GM19468 (cell line): ENCODE results near the gene UROC1.

Source experiments
- ATAC-seq: cut with Tn5 transposase; IDR thresholded peaks from one replicate; pipeline ENCODE4 v1.9.1; 2021; ENCODE audit warnings: mild to moderate bottlenecking, moderate library complexity, moderate number of reproducible peaks; ENCODE audit not compliant: unreplicated experiment; ENCODE audit errors: extremely low read depth

Gene UROC1

DNA sequence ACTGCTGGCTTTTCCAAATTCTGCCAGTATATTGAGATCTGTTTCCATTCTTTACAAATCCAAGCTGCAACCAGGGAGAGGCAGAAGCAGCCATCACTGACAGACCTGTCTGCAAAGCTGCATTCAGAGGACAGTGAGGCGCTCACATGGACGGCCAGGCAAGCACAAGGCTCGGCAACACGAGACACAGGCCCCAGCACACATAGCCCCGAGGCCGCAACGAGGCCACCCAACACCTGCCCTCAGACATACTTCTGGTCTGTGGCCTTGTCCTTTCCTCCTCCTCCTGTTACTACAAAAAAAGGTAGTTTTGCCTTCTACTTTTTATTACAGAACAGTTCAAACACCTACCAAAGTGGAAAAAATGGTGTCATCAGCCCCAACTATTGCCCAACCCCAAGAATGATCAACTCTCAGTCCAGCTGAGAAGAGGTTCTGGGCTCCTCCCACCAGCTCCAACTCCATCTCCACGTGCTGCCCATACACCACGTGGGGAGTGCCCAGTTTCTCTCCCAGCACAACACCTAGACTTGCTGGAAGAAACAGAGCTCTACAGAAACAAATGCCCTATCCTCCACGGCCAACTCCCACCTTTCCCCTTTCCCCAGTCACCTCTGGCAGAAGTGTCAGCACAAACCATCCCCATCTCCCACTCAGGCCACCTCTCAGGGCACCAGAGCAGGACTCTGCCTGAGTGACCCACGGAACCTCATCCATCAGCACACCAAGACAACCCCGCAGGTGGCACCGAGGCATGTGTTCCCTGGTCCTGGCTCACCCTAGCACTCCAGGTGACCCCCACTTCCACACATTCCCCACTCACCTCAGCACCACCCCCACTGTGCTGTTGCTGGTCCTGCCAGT, 49.3 kb downstream of the UROC1 start:
- no peak for ATAC-seq

DNA sequence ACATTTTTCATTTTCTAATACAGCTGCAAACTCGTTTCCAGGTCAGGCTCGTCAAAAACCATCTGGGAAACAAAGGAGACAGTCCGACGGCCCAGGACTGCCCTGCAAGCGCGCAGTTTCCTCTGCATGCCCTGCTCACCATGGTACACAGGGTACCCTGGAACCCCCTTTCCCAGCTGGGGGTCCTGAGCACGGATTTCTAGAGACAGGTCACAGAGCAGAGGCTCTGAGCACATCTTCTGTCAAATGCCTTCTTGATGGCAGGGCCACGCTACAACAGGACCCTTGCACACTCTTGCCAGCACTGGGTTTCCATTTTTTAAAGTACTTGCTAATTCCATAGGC, 50.0 kb downstream of the UROC1 start:
- ATAC-seq, result no peak

DNA sequence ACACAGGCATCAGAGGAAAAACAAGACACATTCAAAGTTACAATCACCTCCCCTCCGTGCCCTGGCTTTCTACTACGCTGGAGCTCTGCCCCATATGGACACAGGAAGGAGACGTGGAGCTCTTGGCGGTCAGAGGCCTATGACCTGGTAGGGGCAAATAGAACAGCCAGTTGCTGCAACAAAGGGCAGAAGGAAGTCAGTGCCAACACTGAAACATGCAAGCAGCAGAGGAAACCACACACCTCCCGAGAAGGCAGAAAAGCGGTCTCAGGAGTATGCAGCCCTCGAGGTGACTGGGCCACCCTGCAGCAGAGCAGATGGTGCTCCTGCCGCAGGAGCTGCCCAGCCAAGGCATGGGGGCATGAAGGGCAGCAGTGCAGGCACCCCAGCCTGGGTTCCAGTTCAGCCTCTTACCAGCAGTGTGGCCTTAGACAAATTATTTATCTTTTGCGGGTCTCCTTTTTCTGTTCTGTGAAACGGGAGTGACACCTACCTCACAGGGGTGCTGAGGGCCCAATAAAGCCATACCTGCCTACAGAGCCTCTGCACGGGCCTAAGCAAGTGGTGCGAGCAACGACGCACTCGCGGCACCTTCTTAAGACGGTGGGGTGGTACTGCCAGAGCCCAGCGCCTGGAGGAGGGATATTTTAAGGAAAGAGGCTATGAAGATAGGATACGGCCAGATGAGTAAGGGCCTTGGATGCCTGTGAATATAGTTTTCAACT, 50.5 kb downstream of the UROC1 start:
- ATAC-seq, result no peak

DNA sequence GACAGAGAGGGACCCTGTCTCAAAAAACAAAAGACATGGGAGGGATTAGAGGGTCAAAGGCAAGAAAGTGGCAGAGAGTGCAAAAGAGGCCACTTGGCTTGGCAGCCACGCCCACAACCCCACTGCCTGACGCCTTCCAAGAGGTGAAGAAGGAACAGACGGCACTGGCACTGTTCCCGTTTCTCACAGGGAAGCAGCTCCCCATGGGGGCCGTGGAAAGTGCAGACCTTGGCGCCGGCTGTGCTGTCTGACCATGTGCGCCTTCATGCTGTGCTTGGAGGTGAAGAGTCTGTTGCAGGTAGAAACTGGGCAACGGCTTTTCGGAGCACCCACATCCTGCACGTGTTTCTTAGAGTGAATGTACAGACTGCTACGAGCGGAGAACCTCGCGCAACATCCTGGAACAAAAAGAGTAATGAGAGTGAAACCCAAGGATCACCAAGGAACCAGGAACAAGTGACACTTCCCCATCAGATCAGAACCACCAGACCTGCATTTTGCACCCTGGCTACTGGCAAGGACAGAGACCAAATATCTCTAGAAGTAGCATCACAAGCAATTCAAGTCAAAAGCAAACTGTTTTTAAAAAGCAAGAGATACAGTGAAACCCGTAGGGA, 51.5 kb downstream of the UROC1 start:
- no peak for ATAC-seq

DNA sequence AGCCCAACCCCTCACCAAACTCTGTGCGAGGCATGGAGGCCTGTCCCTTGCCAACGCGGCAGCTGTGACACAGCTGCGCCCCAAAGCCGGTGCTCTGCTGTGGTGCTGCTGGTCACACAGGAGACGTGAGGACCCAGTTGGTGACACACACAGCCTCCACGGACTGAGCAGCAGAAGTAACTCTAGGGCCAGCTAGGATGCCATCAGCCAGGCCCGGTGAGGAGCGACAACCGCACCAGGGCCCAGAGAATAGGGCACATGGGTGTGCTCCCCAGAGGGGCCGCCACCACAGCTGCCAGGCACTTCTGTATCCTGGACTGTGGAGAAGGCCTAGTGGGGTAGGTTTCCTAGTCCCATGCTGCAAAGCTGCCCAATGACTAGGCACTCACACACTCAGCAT, 52.6 kb downstream of the UROC1 start:
- ATAC-seq, result no peak

DNA sequence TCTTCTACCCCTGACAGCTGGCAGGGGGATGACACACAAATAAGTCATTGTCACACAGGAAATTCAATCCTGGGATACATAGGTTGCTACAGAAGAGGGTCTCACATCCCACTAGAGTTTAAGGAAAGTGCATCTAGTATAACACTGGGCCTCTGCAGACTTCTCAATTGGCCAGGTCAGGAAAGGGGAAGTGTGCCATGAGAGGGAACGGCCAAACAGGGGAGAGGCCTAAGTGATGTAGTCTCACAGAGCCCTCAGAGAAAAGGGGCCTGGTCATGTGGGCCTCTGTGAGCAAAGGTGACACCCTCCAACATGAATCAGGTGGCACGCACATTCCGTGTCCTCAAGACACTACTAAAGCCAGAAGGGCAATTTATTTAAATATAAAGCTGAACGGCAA, 53.1 kb downstream of the UROC1 start:
- ATAC-seq, result no peak

DNA sequence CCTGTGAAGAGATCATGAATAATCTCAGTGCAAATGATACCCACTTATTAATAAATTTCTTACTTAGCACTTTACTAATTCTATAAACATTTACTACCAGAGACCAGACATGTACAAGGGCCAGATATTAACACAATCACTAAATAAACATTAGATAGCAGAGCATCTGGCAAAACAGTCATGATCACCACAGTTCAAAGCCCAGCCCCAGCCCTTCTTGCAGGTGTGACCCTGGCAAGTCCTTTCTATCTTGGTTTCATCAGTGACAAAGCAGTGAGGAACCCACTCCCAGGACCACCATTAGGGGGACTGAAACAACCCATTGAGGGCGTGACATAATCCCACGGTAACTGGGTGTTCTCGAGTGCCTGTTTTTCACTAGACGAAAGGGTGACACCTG, 53.5 kb downstream of the UROC1 start:
- ATAC-seq, result no peak

DNA sequence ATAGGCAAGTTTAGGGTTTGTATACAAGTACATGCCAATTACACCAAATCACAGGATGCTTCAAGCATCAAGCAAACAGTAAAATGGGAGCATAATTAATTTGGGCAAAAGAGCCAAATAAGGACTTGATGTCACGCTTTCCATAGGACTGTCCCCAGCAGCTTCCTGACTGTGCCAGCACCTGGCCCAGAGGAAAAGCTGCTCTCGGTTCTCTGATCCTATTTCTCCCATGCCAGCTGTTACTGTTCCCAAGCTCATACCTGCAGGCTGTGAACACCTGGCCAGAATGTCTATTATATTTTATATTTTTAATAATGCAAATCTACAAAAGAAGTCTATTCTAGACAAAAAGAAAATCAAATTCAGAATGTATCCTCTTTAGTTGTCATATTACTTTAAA, 54.1 kb downstream of the UROC1 start:
- no peak for ATAC-seq

DNA sequence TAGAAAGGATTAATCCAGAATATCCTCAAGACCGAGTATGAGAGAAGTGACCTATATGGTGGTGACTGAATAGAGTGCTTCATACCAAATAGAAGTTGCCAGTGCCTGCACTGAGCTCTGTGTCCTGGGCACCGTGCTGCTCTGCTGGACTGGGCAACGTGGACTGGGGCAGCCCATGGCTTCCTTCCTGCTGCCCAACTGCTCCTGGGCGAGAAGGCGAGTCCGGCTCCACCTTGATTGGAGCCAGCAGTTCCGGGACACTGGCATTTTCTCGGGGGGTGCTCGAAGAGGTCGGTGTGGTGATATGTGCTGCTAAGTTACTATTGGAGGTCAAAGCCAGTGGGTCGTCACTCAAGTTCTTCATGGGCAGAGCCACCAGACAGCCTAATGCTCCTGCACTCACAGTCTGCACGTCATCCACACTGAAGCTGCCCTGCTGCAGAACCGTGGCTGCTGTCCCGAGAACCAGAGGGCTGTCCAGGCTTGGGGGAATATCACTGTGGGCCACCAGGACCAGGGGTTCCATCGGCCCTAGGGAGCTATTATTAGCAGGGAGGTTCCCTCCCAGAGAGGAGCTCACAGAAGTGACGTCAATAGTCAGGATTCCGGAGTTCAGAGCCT, 56.0 kb downstream of the UROC1 start:
- ATAC-seq, result no peak

DNA sequence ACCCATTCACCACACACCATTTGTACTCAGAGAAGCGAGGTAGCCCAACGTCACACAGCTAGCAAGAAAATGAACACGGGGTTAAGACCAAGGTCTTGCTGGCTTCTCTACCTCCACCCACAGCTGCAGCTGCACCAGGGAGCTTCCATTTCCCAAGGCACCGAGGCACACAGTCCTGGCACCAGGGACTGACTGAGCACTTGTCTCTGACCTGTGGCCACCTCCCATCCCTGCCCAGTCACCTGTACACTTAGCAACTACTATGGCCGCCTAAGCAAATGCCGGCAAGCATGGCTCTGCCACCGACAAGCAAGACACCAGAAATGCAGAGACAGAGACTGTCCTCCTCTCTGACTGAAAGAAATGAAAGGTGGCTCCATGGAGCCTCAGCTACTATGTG, 57.2 kb downstream of the UROC1 start:
- ATAC-seq, result no peak

DNA sequence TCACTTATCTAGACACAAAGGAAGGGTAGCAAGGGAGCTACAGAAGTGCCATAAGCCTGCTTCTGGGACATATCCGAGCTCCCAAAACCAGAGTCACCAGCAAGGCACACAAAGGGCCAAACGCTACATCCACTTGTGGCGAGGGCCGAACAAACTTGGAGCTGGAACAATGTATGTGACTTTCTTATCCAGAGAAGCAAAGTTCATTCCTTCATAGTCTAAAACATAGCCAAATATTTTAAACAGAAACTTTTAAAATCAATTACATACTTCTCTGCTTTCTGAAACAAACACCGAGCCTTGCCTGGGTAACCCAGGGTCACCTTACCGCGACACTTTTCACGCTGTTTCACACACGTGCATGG, 57.8 kb downstream of the UROC1 start:
- no peak for ATAC-seq

DNA sequence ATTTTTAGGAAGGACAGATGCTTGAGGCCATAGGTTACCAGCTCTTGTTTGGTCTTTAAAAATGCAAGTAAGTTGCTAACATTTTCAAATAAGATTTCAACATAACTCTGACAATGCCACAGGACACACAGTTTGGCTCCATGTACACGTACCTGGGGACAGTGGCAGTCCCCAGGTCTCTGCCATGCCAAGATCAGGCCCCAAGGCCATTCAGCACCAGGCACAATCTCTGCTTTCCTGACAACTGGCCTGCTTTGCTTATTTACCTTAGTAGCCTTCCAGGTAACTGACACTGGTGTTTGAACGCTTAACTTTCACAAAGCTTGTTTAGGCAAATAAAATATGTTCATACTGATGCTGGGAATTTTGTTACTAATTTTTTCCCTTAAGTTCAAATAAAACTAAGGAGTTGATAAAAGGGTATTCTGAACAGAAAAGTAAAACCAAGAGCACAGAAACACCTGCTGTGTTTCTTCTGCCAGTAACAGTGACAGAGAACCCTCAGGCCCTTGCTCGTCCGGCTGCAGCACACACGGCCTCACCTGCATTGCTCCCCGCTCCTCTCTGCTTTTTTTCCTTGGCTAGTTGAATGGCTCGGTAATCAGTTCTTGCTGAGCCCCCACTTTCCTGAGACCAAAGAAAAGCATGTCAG, 58.3 kb downstream of the UROC1 start:
- ATAC-seq, result no peak

DNA sequence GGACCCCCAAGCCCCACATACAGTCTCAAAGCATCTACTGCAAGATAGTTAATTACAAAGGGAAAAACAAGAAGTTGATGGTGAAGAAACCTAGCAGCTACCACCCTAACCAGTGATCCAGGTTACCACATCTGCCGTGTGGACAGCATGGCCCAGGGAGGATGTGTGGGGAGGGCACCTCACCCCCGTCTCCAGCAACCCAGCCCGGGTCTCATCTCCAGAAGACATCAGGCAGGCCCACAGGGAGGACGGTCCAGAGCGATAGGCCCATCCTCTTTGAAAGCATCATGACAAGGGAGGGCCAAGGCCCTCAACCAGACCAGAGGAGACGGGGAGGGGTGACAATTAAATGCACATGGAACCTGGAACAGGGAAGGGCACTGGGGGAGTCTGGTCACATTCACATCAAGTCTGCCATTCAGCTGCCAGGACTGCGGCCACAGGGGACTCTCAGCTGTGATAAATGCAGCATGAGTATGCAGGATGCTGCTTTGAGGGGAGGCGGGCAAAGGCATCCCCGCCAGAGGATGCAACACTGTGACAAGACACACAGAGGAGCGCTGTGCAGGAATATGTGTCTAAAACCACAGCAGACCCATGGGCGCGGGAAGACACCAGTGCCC, 60.7 kb downstream of the UROC1 start:
- no peak for ATAC-seq

DNA sequence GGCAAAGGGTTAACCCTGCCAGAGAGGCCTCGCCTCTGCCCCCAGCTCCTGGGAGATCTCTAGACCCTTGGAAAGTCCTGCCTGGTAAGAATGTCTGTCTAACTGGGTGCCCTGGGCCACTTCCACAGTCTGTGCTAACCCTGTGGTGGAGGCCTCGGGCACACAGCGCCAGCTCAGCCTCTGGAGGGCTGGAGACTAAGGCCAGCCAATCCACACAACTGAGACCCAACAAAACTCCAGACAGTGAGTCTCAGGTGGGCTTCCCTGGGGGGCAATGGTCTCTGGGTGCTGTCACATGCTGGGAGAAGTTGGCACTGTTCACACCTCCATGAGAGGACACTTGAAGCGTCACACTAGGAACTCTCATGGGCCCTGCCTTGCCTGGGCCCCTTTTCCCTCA, 61.4 kb downstream of the UROC1 start:
- no peak for ATAC-seq

DNA sequence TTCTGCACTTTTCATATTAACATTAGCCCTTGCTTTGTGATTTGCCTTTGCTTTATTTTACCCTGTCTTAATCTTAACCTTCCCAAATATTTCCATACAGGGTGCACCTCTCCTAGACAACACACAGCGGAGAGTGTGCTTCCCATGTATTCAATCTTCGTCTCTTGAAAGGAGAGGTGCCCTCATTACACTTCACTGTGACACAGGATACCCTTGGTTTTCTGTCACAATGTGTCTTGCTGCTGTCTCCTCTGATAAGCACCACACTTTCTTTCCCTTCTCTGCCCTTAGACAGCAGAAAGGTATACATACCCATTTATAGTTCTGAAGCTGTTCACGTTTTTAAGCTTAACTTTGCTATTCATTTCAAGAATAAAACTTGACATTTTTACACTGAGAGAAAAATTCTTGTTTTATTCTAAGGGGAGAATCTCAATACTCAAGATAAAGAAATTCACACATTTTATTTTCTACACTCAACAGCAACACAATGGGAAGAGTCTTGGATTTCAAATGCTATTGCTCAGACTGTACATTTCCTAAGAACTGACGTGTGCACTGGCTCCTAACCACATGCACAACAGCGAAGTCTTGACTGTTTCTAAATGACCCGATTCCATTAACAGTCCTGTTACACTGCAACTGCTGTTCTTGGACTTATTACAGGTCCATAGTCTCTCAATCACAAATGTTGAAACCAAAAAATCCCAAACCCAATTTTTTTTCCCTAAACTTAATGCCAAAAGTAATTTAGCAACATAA, 63.0 kb downstream of the UROC1 start:
- no peak for ATAC-seq

DNA sequence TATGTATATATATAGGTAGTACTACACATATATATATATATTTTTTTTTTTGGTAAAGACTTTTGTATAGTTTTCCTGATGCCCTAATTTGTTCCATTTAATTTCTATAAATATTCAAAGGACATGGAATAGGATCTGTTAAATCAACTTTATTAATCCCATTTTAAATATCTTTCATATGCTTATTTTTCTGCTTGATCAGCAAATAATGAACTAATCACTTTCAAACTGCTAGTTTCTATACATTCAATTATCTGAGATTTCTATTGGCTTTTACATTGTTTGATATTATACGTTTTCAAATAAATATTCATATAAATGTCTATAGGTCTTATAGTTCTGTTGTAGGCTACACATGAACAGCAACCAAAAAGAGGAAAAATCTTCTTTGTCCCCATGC, 63.5 kb downstream of the UROC1 start:
- ATAC-seq, result no peak

DNA sequence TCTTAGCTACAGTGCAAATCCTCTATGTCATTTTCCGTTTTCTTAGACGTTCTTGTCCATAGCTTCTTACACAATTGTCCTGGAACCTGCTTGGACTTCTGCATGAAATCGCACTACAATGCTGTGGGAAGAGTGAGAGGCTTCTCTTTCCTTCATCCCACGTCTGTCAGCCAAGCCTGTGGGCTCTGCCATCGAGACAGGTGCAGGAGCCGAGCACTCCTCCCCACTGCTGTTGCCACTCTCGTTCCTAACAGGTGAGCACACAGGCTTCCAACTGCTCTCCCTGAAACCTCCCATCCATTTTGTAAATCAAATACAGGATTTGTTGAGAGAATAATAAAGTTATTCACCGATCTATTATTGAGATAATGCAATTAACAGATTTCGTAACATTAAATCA, 65.4 kb downstream of the UROC1 start:
- no peak for ATAC-seq

DNA sequence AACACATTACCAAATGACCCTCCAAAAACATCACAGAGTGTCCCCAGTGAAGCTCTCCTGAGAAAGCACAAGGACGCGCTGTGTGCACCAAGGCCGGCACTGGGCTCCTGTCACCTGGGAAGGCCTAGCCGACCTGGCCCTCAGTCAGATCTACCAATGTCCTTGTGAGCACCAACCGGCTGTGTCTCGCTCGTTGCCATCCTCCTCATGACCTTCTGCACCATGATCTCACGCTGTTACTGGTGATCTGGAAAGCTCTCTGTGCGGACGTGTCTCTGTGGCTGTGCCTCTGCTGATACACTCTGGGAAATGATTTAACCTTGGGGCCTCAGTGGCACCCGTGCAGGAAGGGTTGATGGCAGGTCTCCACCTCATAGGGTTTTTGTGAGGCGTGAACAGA, 66.1 kb downstream of the UROC1 start:
- no peak for ATAC-seq

DNA sequence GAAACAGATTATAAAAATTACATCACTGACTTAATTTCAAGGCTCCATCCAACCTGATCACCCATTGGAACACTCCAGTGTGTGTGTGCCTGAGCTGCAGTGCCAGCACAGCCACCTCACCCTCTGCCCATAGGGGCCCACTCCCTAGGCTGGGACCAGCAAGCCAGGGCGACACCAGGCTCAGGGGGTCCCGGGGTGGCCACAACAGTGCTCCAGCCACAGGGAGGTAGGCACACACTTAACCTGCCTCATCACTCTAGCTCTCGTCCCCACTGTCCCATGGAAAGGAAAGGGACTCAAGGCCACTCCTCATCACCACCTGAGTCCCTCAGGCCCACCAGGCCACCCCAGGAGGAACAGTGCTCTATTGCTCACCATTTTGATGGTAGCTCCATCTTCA, 66.8 kb downstream of the UROC1 start:
- no peak for ATAC-seq
